Measurements from ENCODE around the gene CIPC. TPM values are rescaled to one million over a fixed set of nuclear protein-coding genes. Genes with fewer than 3 reads are reported as not detected.

The CIPC gene
- total and polyA plus RNA-seq, 9 donors: 7.0 to 32.4 (median 21.4) TPM

DNA sequence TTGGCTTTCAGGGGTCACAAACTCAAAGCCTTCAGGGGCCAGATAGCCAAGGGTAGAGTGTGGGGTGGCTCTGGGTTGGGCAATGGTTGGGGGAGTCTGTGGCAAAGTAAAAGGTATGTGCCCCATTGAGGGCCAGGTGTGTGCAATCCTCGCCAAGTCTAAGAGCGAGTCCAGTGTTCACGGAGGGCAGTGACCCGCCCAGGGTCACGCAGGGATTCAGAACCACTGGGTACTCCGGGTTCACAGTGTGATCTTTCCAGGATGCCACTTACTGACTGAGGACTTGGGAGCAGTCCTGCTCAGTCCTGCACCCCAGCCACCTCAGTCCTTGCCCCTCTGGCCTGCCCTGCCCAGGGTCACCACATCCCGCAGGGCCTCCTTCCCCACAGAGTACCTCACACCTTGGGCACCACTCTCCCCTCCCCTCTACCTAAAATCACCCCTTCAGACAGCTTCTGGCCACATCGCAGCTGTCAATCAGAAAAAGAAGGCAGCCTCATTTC is 27.8 kb downstream of the CIPC start:
- TF ChIP-seq EP300 (IDR thresholded peaks at IDR 0.05) (no peak), CTCF (IDR thresholded peaks at IDR 0.05) (no peak), POLR2A (IDR thresholded peaks at IDR 0.05) (no peak)
- DNase-seq: no peak
- no peaks in the 10 kb centered on the region for H3K4me1 ChIP-seq (ENCODE audit: insufficient read depth)
- 86 to 94% (median 93%) methylated on average over 8 of the region's 8 CpGs for WGBS, 3 donors
- H3K27ac ChIP-seq: no peak overlapping the region
- H3K36me3 ChIP-seq: no peaks in the 10 kb centered on the region
- no peaks in the 10 kb centered on the region for H3K27me3 ChIP-seq
- no peaks in the 10 kb centered on the region for H3K9me3 ChIP-seq
- intact Hi-C loops (cut with DNase I): no loop called here
- no peak overlapping the region for H3K4me3 ChIP-seq

- H3K27ac ChIP-seq: no peak overlapping the region
- no peaks in the 10 kb centered on the region for H3K9me3 ChIP-seq
- intact Hi-C loops (cut with DNase I): no loop called here
- TF ChIP-seq CTCF (IDR thresholded peaks at IDR 0.05): no peak
- DNase-seq: no peak
- WGBS, 3 donors: 78 to 91% (median 79%) methylated on average over 4 of the region's 4 CpGs
- no peak overlapping the region for H3K4me3 ChIP-seq
- H3K36me3 ChIP-seq: no peaks in the 10 kb centered on the region
- H3K4me1 ChIP-seq (ENCODE audit: insufficient read depth): no peaks in the 10 kb centered on the region
- no peaks in the 10 kb centered on the region for H3K27me3 ChIP-seq
Observed at GRCh38 chr14:77126461-77126990, 28.5 kb downstream of the CIPC start.

DNA sequence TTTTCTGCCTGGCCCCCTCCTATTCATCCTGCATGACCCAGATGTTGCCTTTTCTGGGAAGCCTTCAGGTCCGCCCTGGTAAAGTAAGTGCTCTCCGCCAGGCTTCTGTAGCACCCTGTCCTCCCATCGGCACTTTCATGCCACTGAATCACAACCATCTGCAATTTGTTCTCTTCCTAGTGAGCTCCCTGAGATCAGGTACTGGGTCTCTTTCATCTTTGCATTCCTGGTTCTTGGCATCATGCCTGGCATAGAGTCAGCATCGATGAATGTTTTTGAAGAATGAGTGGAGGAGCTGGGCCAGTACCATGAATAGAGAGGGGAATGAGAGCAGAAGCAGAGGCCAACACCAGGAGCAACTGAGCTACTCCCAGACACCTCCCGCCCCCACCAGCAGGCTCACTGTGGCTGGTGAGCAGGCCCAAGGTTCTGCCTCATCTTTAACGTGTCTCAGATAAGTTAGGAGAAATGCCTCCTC is 30.4 kb downstream of the CIPC start:
- WGBS, 3 donors: 35 to 56% (median 37%) methylated on average over 6 of the region's 6 CpGs
- no peak overlapping the region for H3K27ac ChIP-seq
- H3K9me3 ChIP-seq: no peaks in the 10 kb centered on the region
- no peaks in the 10 kb centered on the region for H3K36me3 ChIP-seq
- intact Hi-C loops (cut with DNase I): no loop called here
- no peaks in the 10 kb centered on the region for H3K4me1 ChIP-seq (ENCODE audit: insufficient read depth)
- TF ChIP-seq EP300 (IDR thresholded peaks at IDR 0.05) (no peak), POLR2A (IDR thresholded peaks at IDR 0.05) (no peak), CTCF (IDR thresholded peaks at IDR 0.05) (no peak)
- H3K27me3 ChIP-seq: no peaks in the 10 kb centered on the region
- no peak overlapping the region for H3K4me3 ChIP-seq
- no peak for DNase-seq

- Histone ChIP-seq H3K4me3 (no peak overlapping the region), H3K27me3 (no peaks in the 10 kb centered on the region), H3K27ac (no peak overlapping the region), H3K4me1 (ENCODE audit: insufficient read depth) (no peaks in the 10 kb centered on the region), H3K36me3 (no peaks in the 10 kb centered on the region), H3K9me3 (no peaks in the 10 kb centered on the region)
- 60% methylated on average over 3 of the region's 3 CpGs for WGBS, 3 donors
- no peak for DNase-seq
- intact Hi-C loops (cut with DNase I): no loop called here
- no peak for TF ChIP-seq POLR2A (IDR thresholded peaks at IDR 0.05)
- no peak for TF ChIP-seq CTCF (IDR thresholded peaks at IDR 0.05)
- no peak for TF ChIP-seq EP300 (IDR thresholded peaks at IDR 0.05)
Observed at GRCh38 chr14:77130386-77130785, 32.3 kb downstream of the CIPC start.
